Globus pallidus (tissue), 1 donor: Measurements from ENCODE around the gene ZFP62.

Source experiments
- DNase-seq: peaks from one replicate; pipeline ENCODE4 v3.0.0-alpha.2; 2015; ENCODE audit warnings: low spot score

The ZFP62 gene

DNA sequence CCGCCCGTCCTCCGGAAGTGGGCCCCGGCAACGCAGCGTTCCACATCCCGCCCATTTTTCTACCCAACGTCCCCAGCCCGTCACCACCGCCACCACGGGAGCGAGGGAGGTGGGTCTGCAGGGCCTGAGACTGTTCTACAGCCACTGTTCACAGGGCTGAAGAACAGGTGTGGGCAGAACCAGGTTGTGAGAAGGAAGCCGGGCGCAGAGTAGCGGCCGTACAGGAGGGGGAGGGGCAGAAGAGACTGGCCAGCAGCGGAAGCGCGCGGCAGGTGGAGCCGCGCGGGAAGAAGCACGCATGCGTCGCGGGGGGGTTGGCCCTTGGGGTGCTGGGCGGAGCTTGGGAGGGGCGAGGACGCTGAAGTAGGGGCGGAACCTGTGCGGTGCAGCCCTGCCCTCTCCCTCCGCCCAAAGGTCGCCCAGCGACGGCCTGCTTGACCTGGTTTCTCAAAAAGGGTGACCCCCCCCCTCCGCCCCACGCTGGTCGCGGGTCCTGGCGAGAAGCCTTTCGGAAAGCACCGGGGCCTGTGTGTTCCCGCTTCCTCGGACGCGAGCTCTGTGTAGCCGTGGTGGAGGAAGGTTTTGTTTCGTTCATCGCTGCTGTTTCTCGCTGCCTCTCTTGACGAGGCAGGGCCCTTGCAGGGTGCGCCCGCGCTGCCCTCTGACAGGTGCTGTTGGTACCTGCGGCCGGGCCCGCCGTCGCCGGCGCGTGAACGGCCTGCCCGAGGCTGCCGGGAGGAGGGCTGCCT is 50.7 kb downstream of the ZFP62 start:
- DNase-seq = peak; percentile 97

DNA sequence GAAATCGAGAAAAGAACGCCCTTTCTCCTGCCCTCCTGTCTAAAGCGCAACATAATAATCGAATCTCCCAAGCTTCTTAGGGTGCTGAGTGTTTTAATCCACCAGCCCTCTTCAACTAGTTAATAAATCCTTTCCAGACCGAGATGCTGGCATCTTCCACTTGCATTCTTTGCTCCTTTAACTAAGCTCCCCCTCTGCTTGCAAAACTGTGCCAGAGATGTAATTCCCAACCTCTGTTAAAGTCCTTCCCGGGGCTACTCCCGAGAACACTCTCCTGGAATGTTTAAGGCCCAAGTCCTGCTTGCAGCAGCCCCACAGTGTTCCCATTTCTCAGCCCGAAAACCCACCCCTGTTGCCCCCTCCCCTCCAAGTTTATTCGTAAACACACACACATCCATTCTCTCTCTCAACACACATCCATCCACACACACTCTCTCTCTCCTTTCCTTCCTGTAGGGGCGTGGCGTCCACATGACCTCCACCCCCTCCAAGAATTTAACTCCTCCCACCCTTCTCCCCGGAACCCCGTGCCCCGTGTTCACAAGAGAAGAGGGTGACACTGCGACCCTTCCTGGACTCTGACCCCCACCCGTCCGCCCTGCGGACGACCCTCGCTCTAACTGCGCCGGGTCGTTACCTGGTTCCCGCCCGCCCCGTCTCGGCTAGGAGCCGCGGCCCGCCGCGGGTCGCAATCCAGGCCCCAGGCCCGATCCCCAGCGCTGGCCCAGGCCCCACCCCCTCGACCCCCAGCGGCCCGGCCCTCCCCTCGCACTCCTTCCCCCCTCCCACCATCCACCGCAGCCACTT is 51.5 kb downstream of the ZFP62 start:
- DNase-seq = peak; percentile 92

DNA sequence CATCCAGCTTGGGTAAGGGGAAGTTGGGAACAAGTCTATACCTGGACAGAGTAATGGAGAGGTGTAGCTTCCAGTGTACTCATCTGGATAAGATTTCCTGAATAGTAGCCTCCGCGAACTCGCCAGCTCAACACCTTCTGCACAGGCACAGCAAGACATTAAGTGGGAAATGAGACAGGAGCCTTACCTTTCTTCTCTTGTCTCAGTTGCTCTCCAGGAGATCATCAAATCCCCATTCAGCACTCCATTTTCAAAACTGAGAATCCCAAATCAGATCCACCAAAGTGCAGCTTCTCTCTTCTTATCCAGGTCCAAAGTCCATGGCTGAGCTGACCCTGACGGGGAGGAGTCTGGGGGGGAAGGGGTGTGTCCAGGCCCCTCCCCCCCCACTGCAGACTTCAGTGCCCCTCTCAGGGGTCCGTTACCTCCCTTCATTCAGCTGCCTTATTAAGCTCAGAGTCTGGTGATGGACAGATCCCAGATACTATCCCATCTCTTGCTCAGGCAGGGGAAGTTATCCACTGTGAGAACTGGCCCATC is 52.5 kb downstream of the ZFP62 start:
- DNase-seq = no peak

DNA sequence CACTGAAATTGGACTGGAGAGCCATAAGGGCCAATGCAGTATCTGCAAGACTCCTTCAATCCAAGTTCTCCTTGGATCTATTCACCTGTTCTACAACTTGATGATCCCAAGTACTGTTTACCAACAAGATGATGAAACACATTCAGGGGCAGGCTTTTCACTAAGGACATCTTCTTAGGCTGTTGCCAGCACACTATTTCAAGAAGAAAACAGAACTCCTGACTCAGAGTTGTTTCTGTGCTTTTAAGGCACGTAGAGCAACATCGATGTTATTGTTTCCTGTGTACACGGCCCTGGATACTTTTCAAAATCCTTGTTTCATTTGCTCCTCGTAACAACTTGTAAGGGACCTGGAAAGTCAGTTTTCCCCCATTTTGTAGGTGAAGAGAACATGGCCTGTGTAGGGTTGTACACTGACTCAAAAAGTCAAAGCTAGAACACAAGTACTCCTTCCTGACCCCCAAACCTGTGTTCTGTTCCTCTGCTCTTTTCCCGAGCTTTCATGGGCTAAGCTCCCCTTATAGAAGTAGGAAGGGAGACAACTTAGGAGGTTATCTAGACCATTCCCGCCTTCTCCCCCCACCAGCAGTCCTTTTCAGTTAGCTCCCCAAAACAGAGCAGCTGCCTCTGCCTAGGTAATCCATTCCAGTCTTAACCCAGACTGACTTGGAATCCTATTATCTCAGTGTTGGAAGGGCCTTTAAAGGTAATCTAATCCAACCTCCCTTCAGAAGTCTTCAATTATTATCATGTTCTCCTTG is 53.2 kb downstream of the ZFP62 start:
- no peak for DNase-seq

DNA sequence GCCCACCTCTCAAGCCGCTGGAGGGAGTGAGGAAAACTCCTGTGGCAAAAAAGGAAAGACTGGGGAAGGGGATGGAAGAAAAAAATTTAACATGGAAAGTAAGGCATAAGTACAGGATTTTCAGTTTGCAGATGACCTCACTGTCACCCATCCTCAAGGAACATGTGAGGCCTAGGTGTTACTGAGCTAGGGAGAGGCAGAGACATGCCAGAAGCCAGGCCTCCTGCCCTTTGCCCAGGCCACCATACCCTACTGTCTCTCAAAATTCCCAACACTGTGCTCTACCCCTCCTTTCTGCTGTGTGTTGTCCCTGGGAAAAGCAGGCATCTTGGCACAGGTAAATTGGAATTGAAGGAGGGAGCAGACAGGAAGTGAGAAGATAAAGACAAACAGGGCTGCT is 54.0 kb downstream of the ZFP62 start:
- no peak for DNase-seq

DNA sequence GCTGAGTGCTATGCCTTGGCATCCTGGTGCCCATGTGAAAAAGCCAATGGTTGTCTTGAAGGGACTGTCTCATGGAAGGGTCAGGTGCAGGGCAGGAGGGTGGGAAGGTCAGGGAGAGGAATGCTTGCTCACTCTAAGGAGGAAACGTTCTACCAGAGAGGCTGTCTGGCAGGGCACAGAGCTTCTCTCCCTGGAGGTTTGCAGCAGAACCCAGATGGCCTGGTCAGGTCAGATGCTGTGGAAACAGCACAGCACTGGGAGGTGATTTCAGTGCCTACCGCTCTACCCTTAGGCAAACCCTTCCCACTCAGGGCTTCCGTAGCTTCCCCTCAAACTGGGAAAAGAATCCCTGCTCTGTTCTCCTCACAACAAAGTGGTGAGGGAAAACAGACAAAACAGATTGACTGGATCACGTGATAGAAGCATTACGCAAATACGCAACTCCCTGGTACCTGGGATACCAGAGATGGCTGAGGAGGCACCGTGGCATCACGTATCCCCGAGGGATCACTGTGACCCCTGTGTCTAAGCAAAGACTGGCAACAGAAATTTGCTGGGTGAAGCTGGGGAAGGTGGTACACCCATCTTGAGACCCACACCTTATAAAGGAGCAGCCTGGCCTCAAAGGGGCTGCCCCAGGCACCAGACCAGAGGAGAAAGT is 54.6 kb downstream of the ZFP62 start:
- DNase-seq = no peak

DNA sequence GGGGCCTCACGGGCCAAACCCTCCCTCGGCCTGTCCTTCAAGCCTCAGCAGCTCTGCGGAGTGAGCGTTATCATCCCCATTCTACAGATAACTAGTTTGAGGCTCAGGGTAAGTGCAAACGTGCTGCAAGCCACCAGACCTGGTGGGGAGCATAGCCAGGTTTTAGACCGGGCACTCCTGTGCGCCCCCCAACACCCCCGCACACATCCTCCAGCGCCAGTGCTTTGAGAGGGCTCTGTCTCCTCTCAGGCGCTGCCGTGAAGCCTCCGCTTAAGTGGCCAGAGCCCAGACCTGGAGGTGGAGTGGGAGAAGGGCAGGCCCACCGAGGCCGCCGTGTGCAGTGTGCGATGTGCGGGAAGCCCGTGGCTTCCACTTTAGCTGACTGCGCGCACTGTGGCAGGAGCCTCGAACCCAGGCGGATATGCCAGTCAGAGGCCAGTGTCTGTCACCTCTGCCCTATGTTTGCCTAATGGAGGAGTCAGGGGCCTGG is 56.9 kb downstream of the ZFP62 start:
- DNase-seq = no peak

DNA sequence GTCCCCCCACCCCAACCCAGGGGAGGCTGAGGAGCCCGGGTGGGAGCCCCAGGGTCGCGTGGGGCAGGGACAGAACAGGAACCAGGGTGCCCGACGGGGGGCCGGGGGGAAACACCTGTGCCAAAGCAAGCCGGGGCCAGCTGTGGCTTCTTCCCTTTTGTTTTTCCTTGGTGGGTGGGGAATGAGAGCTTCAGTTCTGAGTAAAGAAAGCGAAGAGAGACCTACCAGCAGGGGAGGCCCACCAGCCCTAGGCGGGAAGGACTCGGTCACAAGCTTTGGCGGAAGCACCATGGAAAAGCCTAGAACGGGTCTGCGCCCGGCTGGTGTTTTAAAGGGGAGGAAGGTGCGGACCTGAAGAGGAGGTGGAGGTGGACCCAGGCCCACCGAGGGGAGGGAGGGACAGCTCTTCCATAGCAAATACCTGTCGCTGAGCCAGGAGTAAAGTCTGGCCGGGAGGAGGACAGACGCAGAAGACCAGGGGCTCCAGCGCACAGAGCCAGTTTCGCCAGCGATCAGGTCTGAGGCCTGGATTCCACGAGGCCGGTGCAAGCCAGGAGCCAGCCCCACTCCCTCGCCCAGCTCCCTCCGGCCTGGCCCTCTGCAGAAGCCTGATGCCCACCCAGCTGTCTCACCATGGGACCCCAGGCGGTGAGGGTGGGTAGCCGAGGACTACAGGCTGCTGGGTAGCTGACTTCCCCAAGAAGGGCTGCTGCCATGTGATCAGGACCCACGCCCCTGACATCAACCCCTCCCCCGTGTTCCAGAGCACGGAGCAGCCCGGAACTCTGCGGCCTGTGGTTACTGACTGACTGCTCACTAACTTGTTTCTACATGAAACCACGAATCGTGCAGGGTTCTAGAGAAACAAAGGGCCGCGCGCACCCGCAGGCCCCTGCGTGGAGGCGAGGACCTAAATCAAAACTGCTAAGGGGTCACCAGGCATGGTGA is 57.6 kb downstream of the ZFP62 start:
- DNase-seq = peak; percentile 61

DNA sequence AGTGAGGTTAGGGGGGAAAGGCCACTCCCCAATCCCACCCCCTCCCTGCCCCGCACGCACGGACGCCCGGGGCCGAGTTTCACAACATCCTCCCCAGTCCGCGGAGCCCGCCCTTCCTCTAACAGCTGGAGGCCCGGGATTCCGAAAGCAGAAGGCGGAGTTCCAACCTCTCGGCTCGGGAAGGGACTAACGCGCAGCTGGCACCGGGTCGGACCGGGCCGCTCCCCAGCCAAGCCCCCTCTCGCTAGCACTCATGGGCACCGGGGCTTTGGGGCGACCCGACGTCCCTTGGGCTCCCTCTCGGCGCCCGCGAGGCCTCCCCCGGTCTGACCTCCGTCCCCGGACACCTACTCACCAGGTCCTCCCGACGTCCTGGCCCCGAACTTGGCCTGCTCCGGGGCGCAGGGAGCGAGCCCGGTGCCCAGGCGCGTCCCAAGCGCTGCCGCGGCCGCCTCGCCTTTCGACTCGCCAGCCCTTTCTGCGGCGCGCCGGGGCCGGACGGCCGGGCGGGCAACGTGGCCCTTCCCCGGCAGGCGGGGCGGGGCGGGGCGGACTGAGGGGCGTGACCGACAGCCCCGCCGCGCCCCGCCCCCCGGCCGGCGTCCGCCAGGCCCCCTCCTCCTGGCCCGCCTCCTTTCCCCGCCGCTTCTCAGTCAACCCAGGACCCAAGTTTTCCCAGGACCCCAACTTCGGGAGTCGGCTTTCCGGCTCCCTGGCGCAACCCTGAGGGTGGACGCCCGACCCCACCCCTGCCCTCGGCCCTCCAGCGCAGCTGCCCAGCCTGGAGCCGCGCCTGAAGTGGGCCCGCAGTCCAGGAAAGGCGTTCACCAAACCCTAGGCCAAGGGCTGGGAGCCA is 58.5 kb downstream of the ZFP62 start, which contains the start of gene MGAT1:
Gene MGAT1, minus strand, starts transcription at position 482 of the 856 bp plus-strand sequence. CDS start 9,835 bp downstream, outside the sequence.
- DNase-seq = peak; percentile 77

DNA sequence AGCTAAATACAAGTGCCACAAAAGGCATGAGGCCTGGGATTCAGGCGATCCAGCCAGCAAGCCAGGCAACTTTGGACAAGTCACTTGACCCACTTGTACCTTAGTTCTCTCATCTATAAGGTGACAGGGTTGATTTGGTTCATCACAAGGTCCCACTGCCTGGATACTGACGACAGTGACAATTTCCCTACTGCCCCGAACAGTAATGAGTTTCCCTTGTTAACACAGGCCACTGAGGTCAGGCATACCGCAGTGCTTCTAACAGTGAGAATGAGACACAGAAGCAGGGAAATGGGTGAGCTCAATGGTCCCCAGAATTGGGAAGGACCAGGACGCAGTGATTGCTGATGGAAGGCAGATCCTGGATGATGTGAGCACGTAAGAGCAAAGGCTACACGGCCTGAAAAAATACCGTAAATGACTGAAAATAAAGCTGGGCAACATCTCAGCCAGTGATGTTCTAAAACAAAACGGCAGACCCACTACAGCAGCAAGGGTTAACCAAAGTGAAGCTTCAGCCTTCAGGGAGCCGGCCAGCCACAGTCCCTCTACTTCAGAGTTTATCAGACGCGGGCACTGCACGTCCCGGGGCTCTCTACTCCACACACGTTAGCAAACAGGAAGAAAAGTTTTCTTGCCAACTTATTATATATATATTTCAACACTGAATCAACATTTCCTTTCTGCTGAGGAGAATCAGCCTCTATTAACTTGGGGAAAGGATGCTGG is 59.3 kb downstream of the ZFP62 start:
- DNase-seq = no peak

DNA sequence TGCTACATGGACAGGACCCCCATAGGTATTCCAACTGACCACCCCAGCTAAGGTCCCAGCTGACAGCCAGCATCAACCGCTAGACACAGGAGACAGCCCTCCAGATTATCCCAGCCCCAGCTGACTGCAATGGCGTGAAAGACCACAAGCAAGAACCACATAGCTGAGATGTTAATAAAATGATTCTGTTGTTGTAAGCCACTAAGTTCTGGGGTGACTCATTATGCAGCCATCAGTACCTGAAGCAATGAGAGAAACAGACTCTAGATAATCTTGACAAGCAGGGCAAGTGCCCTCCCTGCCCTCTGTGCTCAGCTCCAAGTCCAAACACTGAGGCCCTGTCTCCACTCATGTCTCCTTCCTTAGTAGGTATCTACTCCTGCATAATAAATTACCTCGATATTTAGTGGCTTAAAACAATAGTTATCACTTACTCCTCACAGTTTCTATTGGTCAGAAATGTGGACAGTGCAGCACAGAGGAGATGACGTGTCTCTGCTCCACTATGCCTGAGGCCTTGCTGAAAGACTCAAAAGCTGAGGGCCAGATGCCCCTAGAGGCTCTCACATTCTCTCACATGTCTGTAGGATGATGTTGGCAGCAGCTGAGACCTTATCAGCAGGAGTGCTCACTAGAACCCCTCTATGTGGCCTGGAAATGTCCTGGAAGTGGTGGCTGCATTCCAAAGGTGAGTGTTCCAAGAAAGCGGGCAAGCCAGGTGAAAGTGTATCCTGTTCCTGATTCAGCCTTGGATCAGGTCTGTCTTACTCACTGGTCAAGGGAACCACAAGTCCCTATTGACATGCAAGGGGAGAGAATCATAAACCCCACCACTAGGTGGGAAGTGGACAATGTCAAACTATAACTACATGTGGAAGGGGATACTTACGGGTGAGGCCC is 60.9 kb downstream of the ZFP62 start:
- DNase-seq = no peak

DNA sequence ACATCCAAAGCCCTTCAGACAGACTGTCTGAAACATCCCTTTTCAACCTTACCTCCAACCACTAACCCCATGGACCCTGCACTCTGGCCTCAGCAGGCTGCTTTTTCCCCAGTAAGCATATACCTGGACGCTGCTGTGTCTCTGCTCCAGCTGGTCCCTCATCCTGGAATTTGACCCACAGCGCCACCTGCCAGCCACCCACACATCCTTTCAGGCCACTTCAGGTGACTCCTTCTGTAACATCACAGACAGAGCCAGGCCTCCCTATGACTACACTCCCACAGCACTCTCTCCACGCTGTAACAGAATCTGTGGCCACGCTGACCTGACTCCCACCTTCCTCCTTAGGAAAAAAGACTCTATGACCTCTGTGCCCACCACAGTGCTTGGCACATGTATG is 61.9 kb downstream of the ZFP62 start:
- DNase-seq = no peak

DNA sequence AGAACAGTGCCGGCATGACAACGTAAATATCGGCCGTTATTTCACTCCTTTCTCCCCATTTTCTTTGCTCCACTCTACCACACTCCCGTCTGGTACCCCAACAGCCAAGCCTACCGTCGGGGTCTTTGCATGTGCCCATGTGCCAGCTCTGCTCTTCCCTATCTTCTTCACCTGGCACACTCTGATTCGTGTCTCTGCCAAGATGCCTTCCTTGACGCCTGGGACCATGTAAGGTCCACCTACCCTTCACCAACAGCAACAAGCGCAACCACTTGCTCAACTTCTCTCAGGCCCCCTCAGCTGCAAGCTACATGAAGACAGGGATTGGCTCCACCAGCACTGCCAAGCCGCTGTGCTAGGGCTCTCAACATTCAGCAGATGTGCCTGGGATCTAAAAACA is 62.9 kb downstream of the ZFP62 start:
- DNase-seq = no peak
